OCI-LY1 (cell line): ENCODE data around the gene TRIM72.

Experiments
- H2AFZ ChIP-seq: fragments of 200-600 bp; sonication (generic), shearing (Covaris generic); 2 replicates; pipeline ENCODE4 v1.6.0; 2014; ENCODE audit warnings: antibody characterized with exemption, mild to moderate bottlenecking, low read length
- H3F3A ChIP-seq: fragments of 200-600 bp; sonication (generic), shearing (Covaris generic); 2 replicates; pipeline ENCODE4 v1.6.0; 2014; ENCODE audit warnings: mild to moderate bottlenecking, antibody characterized with exemption, low read length, moderate library complexity; ENCODE audit not compliant: insufficient read depth
- H3K27ac ChIP-seq: fragments of 200-600 bp; sonication (generic); 2 replicates; pipeline ENCODE4 v1.5.1; 2014; ENCODE audit warnings: low read length, mixed run types, mild to moderate bottlenecking, low read depth; ENCODE audit not compliant: poor library complexity, severe bottlenecking
- H3K27me3 ChIP-seq: fragments of 200-600 bp; sonication (generic); 2 replicates; pipeline ENCODE4 v1.6.0; 2014; ENCODE audit warnings: antibody characterized with exemption, mild to moderate bottlenecking, low read length, moderate library complexity; ENCODE audit not compliant: insufficient read depth
- H3K36me3 ChIP-seq: fragments of 200-600 bp; sonication (generic); 2 replicates; pipeline ENCODE4 v1.6.1; 2014; ENCODE audit warnings: mild to moderate bottlenecking, antibody characterized with exemption, low read length, moderate library complexity, mixed read lengths; ENCODE audit not compliant: insufficient read depth
- H3K4me1 ChIP-seq: fragments of 200-600 bp; sonication (generic); 2 replicates; pipeline ENCODE4 v1.5.1; 2014; ENCODE audit warnings: mild to moderate bottlenecking, low read length, moderate library complexity; ENCODE audit not compliant: insufficient read depth, severe bottlenecking
- H3K4me2 ChIP-seq: fragments of 200-600 bp; sonication (generic), shearing (Covaris generic); 2 replicates; pipeline ENCODE4 v1.6.1; 2014; ENCODE audit warnings: low read length
- H3K4me3 ChIP-seq: fragments of 200-600 bp; sonication (generic); 2 replicates; pipeline ENCODE4 v1.5.1; 2014; ENCODE audit warnings: low read length, low read depth, mild to moderate bottlenecking, mixed read lengths; ENCODE audit not compliant: poor library complexity, severe bottlenecking
- H3K79me2 ChIP-seq: fragments of 200-600 bp; shearing (Covaris generic); 2 replicates; pipeline ENCODE4 v1.6.1; 2016; ENCODE audit warnings: mixed run types, low read length, mixed read lengths; ENCODE audit not compliant: insufficient read depth
- H3K9ac ChIP-seq: fragments of 200-600 bp; sonication (generic), shearing (Covaris generic); 2 replicates; pipeline ENCODE4 v1.6.1; 2014; ENCODE audit warnings: mild to moderate bottlenecking, low read length, mixed read lengths
- H3K9me2 ChIP-seq: fragments of 200-600 bp; sonication (generic), shearing (Covaris generic); 2 replicates; pipeline ENCODE4 v1.6.1; 2014; ENCODE audit warnings: low read depth, mild to moderate bottlenecking, low read length, mixed read lengths
- H3K9me3 ChIP-seq: fragments of 200-600 bp; shearing (Covaris generic); 2 replicates; pipeline ENCODE4 v1.6.1; 2014; ENCODE audit warnings: low read length, mixed read lengths
- H4K20me1 ChIP-seq: fragments of 200-600 bp; sonication (generic), shearing (Covaris generic); 2 replicates; pipeline ENCODE4 v1.6.0; 2016; ENCODE audit warnings: mild to moderate bottlenecking, low read length; ENCODE audit not compliant: insufficient read depth
- CTCF ChIP-seq: fragments of 200-600 bp; sonication (generic), shearing (Covaris generic); IDR thresholded peaks from 2 replicates; pipeline ENCODE4 v1.5.1; 2017; ENCODE audit warnings: mild to moderate bottlenecking, antibody characterized with exemption, low read length, moderate library complexity, mixed read lengths
- EZH2 ChIP-seq: fragments of 200-600 bp; sonication (generic), shearing (Covaris generic); IDR thresholded peaks from 2 replicates; pipeline ENCODE4 v1.8.0; 2017; ENCODE audit warnings: borderline replicate concordance, mixed run types, mild to moderate bottlenecking, antibody characterized with exemption, low read length, moderate library complexity, mixed read lengths

TRIM72 gene

GRCh38 chr16:31246296-31246695, 32.4 kb downstream of the TRIM72 start:
- no peak overlapping the region for H3K27ac ChIP-seq
- no peaks in the 10 kb centered on the region for H3K9me3 ChIP-seq
- no peak overlapping the region for H3K4me2 ChIP-seq
- H3K4me1 ChIP-seq, result no peaks in the 10 kb centered on the region
- no peaks in the 10 kb centered on the region for H3K36me3 ChIP-seq
- no peak overlapping the region for H2AFZ ChIP-seq
- H3K79me2 ChIP-seq, result no peaks in the 10 kb centered on the region
- TF ChIP-seq EZH2 (no peak), CTCF (no peak)
- no peak overlapping the region for H3K9ac ChIP-seq
- H3K4me3 ChIP-seq, result no peak overlapping the region
- H3F3A ChIP-seq, result no peaks in the 10 kb centered on the region
- no peaks in the 10 kb centered on the region for H3K9me2 ChIP-seq
- H4K20me1 ChIP-seq, result no peaks in the 10 kb centered on the region
- H3K27me3 ChIP-seq, result no peaks in the 10 kb centered on the region

GRCh38 chr16:31248344-31248743, 34.4 kb downstream of the TRIM72 start:
- Histone ChIP-seq H4K20me1 (no peaks in the 10 kb centered on the region), H3K27ac (no peak overlapping the region), H3F3A (no peaks in the 10 kb centered on the region), H3K4me1 (no peaks in the 10 kb centered on the region), H3K4me3 (no peak overlapping the region), H3K9ac (no peak overlapping the region), H3K79me2 (no peaks in the 10 kb centered on the region), H2AFZ (no peak overlapping the region), H3K9me3 (no peaks in the 10 kb centered on the region), H3K36me3 (no peaks in the 10 kb centered on the region), H3K27me3 (no peaks in the 10 kb centered on the region), H3K4me2 (no peak overlapping the region), H3K9me2 (no peaks in the 10 kb centered on the region)
- no peak for TF ChIP-seq EZH2
- TF ChIP-seq CTCF, result no peak

GRCh38 chr16:31250782-31251384, 37.0 kb downstream of the TRIM72 start:
- no peak overlapping the region for H3K4me2 ChIP-seq
- H3K4me3 ChIP-seq, result no peak overlapping the region
- H3K9me3 ChIP-seq, result no peaks in the 10 kb centered on the region
- H3K79me2 ChIP-seq, result no peaks in the 10 kb centered on the region
- H2AFZ ChIP-seq, result no peak overlapping the region
- H3K27me3 ChIP-seq, result no peaks in the 10 kb centered on the region
- no peaks in the 10 kb centered on the region for H3K36me3 ChIP-seq
- no peaks in the 10 kb centered on the region for H3F3A ChIP-seq
- TF ChIP-seq EZH2 (no peak), CTCF (no peak)
- no peaks in the 10 kb centered on the region for H4K20me1 ChIP-seq
- H3K9ac ChIP-seq, result no peak overlapping the region
- H3K4me1 ChIP-seq, result no peaks in the 10 kb centered on the region
- no peaks in the 10 kb centered on the region for H3K9me2 ChIP-seq
- no peak overlapping the region for H3K27ac ChIP-seq
